GM21576 (cell line): Measurements from ENCODE around the gene KLC1.
"Not testable (repeated sequence)": the region's sequence is repeated elsewhere in the genome, so short reads cannot be mapped to it uniquely, and the experiment has no call there.

Experiments
- ATAC-seq: cut with Tn5 transposase; IDR thresholded peaks from one replicate; pipeline ENCODE4 v1.9.1; 2021; ENCODE audit warnings: mild to moderate bottlenecking, moderate library complexity; ENCODE audit not compliant: unreplicated experiment

Gene KLC1

DNA sequence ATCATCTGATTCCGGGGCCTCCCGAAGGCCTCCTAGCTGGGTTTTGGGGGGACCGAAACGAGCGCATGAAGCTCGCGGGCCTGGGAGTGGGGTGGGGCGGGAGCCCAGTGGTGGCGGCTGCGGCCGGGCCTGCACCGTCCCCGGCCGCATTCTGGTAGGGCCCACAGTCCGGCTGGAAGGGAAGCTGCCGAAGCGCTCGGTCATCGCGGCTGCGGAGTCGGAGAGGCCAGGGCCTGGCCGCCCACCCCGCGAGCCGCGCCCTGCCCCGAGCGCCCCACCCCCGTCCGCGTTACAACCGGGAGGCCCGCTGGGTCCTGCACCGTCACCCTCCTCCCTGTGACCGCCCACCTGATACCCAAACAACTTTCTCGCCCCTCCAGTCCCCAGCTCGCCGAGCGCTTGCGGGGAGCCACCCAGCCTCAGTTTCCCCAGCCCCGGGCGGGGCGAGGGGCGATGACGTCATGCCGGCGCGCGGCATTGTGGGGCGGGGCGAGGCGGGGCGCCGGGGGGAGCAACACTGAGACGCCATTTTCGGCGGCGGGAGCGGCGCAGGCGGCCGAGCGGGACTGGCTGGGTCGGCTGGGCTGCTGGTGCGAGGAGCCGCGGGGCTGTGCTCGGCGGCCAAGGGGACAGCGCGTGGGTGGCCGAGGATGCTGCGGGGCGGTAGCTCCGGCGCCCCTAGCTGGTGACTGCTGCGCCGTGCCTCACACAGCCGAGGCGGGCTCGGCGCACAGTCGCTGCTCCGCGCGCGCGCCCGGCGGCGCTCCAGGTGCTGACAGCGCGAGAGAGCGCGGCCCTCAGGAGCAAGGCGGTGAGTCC is at the start of gene KLC1:
Gene KLC1, plus strand, starts transcription at position 528 of the 819 bp plus-strand sequence. CDS start 25,354 bp downstream, outside the sequence.
- peak; percentile 51 for ATAC-seq

DNA sequence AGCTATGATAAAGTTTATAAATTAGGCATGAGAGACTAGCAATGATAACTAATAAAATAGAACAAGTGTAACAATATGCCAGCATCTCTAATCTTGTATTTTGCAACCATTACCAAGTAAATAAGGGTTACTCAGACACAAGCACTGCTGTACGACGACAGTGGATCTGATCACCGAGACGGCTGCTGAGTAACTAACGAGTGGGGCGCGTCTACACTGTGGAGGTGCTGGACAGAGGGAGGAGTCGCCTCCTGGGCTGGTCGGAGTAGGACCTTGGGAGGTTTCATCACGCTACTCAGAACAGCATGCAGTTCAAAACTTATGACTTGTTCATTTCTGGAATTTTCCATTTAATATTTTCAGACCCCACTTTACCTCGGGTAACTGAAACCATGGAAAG is 47.8 kb upstream of the KLC1 start:
- ATAC-seq, result no peak

DNA sequence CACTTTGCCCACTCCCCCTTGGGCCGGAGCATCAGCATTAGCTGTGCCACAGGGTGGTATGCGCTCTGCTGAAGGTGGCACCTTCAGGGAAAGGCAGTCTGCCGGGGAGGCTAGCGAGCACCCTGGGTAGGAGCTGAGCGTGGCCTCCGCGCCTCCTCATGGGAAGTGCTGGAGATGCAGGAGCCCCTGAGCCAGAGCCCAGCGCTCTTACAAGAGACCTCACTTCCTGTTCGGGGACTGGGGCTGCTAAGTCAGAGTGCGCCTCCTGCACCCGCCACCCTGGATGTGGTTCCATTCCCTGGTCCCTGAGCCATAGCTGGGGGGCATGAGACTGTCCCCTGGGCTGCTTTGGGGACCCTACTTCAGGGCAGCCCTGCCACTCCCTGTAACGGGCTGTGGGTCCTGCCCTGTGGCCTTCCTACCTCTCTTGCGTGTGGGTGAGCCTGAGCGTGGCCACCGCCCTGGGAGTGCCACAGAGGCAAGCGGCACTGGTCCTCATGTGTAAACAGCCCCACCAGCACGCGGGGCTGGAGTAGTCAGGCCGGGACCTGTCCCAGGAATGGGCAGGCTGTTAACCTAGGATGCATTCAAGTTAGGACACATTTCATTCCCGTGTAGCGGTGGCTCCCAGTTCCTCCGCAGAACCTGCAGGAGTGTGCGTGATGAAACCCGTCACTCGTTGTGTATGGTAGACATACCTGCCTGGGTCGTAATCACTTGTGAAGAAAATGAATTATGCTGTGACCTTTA is 46.9 kb upstream of the KLC1 start:
- ATAC-seq, result no peak

DNA sequence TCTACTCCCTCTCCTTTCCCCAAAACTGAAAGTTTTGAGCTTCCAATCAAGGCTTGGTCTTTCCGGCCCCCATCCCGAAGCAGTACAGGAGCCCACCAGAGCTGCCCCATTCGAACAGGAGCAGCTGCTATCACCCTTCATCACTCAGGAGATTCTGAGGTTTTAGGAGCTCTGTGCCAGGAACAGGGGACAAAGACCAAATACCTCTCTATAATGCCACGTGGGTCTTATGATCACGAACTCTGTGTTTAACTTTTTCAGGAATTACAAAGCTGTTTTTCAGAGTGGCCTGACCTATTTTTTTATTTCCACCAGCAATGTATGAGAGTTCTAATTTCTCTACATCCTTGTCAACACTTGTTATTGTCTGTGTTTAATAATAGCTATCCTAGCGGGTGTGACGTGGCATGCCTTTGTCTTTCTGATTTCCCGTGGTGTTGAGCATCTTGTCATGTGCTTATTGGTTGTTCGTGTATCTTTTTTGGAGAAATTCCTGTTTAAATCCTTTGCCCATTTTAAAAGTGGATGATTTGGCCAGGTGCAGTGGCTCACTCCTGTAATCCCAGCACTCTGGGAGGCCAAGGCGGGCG is 44.6 kb upstream of the KLC1 start:
- no peak for ATAC-seq

DNA sequence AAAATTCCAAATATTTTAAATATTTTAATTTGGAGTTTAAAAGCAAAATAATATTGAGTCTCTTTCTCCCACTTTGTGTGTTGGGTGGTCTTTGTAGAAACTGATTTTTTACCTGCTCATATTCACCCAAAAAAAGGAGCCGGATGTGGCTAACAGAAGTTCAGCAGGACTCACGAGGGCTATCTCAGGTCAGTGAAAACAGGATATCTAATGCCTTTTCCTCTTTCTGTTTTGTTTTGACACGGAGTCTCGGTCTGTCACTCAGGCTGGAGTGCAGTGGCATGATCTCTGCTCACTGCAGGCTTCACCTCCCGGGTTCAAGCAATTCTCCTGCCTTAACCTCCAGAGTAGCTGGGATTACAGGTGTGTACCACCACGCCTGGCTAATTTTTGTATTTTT is 35.4 kb upstream of the KLC1 start:
- ATAC-seq, result peak; percentile 94

DNA sequence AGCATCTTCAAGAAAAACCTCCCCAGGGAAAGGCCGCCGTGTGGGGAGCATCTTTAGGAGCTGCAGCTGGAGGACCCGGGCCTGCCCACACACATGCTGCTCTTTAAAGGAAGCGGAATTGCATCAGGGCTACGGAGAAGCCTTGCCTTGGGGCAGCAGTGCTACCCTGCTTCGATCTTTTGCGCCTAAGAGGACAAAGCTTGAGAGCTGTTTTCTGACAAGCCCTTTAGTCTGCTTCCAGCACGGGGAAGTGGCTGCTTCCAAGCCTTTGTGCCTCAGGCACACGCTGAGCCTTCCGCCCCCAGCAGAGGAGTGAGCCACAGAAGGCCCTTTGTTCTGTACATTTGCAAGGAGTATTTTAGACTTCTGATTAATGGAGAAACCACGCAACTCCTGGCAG is 34.7 kb upstream of the KLC1 start:
- ATAC-seq, result no peak

DNA sequence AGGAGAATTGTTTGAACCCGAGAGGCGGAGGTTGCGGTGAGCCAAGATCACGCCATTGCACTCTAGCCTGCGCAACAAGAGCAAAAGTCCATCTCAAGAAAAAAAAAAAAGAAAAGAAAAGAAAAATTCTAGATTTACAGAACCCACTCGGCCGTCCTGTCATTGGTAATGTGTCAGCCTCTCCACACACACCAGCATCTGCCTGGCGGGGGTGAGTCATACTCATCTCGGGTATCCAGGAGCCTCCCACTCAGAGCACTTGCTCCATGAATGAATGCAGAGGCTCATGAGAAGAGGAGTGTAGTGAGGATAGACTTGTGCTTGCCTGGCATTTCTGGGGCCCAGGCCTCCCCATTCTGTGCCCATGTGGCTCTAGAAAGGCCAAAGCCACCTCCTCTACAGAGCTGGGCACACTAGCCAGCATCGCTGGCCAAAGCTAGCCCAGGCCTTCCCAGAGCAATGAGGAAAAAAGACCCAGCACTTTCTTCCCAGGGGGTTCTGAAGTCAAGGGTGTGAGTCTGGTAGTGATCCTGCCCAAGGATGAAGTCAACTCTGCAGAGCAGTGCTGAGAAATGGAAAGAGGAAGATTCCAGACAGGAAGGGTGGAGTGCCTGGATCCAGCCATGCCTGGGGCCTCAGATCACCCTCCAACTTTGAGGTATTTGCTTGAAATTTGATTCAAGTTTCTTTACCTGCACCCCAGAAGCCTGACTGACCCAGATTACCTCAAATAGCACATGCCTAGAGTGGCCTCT is 31.2 kb upstream of the KLC1 start:
- no peak for ATAC-seq

DNA sequence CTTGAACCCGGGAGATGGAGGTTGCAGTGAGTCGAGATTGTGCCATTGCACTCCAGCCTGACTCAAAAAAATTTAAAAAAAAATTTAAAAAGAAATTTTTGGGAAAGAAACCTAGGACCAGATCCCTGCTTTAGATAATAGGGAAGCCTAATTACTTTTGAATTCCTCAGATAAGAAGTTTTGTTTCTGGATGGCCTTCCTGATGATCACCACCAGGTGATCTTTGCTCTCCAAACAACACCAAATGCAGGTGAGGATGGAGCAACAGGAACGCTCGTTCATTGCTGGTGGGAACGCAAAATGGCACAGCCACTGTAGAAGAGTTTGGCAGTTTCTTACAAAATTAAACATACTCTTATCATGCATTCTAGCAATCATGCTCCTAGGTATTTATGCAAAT is 28.5 kb upstream of the KLC1 start:
- no peak for ATAC-seq

DNA sequence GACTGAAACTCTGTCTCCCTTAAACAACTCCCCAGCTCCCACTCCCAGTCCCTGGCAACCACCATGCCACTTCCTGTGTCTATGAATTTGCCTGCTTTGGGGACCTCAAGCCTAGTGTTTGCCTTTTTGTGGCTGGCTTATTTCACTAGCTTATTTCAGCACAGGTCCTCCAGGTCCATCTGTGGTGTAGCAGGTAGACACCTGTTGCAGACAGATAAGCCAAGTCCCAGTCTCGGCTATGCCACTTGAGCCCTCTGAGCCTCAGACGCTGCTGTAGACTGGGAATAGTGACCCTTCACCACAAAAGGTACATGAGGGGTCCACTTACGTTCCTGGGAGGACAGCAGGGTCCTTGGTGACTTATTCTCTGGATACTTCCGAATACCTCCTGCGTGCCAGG is 24.4 kb upstream of the KLC1 start:
- ATAC-seq, result no peak

DNA sequence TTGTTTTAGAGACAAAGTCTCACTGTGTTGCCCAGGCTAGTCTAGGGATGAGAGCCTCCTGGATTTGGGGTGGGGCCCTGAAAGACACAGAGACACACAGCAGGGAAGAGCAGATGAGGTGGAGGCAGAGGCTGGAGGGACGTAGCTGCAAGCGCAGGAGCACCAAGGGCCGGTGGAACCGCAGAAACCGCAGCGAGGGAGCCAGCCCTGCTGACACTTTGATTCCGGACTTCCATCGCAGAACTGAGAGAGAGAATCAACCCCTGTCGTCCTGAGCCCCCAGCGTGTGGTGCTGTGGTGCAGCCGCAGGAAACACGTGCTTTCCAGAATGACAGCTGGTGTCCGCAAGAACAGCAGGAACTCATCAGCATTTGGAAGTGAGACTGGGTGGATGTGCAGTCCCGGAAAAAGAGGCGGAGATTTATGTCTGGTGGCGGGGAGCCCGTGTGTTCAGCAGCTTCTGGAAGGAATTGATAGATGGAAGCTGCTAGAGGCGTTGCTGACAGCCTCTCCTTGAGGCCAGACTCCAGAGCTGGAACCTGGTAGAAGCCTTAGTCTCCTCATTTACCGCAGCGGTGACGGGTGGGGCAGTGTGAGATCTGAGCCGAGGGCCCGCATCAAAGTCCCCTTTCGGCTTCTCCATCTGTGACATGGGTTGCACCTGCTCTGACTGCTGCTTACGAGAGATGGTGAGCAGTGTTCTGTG is 21.9 kb upstream of the KLC1 start:
- peak; percentile 81 for ATAC-seq

DNA sequence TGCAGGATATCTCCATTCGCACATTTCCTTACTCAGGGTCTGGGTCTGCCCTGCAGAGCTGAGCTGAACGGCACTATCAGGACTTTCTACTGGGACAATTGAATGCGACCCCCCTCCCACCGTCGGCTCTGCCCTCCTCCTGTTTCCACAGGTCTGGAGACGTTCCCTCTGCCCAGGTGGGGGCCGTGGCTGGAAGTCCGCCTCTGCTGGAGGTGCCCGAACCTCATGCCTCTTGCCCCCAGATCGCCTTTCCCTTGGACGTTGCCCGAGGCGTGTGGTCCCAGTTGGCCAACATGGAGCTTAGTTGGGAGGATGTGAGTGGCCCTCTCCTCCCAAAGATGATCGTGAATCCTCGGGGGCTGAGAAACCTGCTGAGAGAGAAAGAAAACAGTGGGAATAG is 21.2 kb upstream of the KLC1 start:
- ATAC-seq, result no peak

DNA sequence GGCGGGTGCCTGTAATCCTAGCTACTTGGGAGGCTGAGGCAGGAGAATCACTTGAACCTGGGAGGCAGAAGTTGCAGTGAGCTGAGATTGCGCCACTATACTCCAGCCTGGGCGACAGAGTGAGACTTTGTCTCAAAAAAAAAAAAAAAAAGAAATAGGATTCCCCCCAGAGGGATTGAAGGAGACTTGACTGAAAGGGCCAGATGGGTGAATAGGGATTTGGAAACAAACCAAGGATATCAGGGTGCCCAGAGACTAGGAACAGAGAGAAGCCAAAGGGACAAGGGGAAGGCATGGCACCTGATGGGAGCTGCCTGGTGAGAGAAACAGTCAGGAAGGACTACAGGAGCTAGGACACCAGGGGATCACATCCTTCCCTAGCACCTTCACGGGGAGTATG is 19.9 kb upstream of the KLC1 start:
- ATAC-seq, result not testable (repeated sequence)

DNA sequence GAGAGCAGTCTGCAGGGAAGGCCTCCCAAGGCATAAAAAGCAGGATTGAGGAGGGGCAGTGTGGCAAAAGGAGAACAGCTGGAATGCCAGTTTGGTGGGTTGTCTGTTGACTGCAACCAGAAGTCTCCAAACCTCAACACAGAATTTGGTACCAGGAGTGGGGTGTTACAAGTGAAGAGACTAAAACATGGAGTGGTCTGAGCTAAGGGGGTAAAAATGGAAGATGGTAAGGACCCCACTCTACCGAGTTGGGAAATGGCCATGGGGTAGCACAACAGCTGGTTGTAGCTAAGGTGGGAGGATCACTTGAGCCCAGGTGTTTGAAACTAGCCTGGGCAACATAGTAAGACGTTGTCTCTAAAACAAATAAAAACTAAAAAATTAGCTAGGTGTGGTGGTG is 17.8 kb upstream of the KLC1 start:
- no peak for ATAC-seq

DNA sequence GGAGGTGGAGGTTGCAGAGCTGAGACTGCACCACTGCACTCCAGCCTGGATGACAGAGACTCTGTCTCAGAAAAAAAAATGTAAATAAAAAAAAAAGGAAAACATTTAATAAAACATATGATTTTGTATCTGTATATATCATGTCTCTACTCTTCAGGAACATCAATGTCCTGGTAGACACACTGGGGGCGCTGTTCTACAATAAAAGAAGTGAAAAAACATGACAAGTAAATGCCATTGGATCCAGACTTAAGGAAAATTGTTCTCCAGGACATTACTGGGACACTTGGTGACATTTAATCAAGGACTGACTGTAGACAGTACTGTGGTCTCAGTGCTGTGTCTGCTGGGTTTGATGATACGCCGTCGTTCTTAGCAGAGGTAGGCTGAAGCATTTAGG is 15.5 kb upstream of the KLC1 start:
- no peak for ATAC-seq

DNA sequence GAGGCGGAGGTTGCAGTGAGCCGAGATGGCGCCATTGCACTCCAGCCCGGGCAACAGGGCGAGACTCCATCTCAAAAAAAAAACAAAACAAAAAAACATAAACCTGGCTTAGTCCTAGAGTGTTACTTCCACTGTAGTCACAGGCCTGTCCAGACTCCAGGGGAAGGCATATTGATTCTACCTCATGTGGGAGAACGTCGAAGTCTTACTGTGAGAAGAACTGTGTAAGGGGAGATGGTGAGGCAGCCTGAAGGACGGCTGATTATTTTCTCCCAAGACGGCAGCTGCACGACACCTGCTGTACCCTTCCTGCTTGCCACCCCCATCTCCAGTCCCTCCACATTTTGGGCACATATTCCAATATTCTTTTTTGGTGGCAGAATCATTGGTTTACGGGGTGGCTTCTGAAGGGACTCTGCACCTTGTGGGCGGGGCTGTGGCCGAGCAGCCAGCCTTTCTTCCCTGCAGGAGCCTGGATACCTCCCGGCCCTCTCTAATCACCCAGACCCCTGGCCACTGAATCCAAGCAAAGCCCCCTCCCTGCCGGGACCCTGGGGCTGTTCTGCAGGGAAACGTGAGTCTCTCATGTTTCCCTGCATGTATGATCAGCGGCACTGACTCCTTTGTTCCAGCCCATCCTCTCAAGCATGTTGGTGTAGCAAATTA is 12.2 kb upstream of the KLC1 start:
- ATAC-seq, result no peak

DNA sequence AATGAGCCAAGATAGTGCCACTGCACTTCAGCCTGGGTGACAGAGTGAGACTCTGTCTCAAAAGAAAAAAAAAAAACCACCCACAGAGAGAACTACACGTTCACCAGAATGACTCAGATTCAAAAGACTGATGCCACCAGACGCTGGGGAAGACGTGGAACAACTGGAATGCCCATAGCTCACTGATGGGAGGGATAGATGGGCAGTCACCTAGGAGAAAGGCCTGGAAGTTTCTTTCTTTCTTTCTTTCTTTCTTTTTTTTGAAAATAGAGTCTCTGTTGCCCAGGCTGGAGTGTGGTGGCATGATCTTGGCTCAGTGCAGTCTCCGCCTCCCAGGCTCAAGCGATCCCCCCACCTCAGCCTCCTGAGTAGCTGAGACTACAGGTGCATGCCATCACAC is 10.0 kb upstream of the KLC1 start:
- ATAC-seq, result no peak

DNA sequence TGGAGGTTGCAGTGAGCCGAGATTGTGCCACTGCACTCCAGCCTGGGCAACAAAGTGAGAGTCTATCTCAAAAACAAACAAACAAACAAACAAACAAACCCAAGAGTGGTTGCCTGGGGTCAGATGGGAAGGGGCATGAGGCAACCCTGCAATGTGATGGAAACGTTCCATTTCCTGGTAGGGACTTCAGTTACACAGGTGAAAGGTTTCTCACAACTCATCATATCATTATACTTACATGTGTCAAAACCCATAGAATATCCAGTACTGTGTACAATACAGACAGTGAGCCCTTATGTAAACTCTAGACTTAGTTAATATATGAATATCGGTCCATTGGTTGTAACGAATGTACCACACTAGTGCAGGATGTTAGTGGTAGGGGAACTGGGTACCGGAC is 7.2 kb upstream of the KLC1 start:
- ATAC-seq, result no peak

DNA sequence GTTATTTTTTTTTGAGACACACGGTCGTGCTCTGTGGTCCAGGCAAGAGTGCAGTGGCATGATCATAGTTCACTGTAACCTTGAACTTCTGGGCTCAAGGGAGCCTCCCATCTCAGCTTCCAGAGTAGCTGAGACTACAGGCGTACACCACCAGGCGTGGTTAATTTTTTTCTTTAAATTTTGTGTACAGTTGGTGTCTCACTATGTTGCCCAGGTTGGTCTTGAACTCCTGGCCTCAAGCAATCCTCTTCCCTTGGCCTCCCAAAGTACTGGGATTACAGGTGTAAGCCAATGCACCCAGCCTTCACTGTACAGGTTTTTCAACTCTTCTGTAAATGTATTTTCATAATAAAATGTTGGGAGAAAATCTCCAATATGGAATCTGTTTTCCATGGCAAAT is 5.7 kb upstream of the KLC1 start:
- no peak for ATAC-seq

DNA sequence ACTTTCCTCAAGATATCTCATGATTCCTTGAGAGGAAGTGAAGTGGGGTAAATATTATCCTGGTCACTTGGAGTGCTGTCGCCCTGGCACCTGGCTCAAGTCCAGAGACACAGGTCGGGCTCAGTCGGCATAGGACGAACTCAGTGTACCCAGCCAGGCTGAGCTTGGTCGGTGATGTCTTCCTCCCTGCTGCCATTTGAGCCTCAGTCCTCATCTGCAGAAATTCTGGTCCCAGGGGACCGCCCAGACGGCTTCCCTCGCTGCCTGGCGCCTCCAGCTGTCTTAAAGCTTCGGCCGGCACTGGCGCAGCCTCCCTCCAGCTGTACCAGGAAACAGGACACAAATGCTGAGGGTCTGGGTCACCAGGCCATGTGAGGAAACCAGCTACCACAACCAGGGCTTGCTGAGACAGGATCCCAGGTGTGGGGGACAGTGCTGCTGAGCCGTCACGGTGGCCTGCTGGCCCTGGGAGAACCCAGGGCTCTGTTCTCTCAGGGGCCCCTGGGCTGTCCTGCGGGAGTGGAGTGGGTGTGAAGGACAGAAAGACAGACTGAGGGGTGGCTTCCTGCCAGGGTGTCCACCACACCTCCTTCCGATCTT is 5.0 kb upstream of the KLC1 start:
- ATAC-seq, result no peak

DNA sequence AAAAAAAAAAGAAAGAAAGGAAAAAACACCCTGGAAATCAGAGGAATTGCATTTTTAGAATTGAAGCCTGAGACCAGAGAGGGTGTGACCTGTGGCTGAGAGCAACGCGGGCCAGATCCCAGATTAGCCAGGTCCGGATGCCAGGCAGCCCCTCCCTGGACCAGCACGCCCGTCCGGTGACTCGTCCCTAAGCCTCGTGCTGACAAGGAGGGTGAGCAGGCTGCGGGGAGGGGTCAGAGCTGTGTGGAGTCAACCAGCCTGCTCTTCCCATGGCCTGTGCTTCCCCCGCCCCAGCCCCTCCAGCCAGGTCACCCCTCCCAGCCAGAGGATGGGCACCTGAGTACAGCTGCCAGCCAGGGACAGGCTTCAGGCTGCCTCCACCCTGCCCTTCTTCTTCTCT is 4.2 kb upstream of the KLC1 start:
- ATAC-seq, result no peak
